Measurements from ENCODE around the gene TRIM28.

The TRIM28 gene

DNA sequence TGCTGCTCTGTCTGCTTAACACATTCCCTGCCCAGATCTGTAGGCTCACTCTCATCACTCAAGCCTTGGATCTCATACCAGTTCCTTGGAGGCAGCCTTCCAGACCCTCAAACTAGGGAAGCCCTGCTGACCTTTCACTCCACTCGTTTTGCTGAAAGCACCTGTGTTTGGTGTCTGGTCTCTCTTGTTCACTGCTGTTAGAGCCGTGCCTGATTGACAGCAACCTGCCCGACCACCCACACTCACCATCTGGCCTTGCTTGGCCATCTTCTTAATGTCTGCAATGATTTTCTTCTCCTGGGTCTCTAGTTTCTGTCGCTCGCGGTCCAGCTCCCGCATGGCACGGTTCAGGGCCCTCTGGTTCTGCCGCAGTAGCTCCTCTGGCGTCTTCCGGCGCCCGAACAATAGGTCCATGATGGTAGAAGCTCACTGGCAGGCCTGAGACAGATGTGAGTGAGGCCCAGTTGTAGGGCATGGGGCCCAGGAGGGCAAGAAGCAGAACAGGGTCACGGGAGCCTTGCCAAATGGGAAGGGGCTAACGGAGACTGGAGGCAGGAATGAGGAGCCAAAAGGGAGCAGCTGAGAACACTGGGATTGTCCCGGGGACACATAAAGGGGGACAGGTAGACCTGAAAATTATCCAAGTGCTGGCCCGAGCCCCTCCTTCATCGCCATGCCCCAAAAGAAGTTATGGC lies 10.1 kb downstream of the TRIM28 start:
- Histone ChIP-seq H3K79me1 (ENCODE audit: low read length) (peaks cover 18% of the 10 kb centered on the region), H3K9me3 (ENCODE audit: insufficient read depth, low read depth, low read length) (peaks cover under 1% of the 10 kb centered on the region), H3K4me1 (ENCODE audit: control insufficient read depth in 1 of 2, insufficient read depth in 2 of 2, low read length in 2 of 2) (peaks cover 17 to 25% of the 10 kb centered on the region in 2 experiments), H3K79me2 (ENCODE audit: control insufficient read depth, insufficient read depth, low read length, poor library complexity) (peaks cover 23% of the 10 kb centered on the region), H3K9ac (ENCODE audit: low read length) (peak overlapping the region; percentile 91), H2AFZ (ENCODE audit: insufficient read depth, low read length, poor library complexity) (no peak overlapping the region), H2BK120ac (ENCODE audit: insufficient read depth, low read length, poor library complexity) (peak overlapping the region; percentile 59), H3K36me3 (ENCODE audit: control insufficient read depth in 1 of 2, insufficient read depth in 2 of 2, low read length in 2 of 2) (peaks cover 60% of the 10 kb centered on the region in 2 experiments), H4K12ac (ENCODE audit: low read depth, low read length) (peak overlapping the region; percentile 91), H3K27ac (ENCODE audit: low read depth, low read length) (peak overlapping the region; percentile 89), H3K4me3 (ENCODE audit: low read depth, low read length) (peak overlapping the region; percentile 82), H3K18ac (ENCODE audit: low read length) (peak overlapping the region; percentile 71), H3K23ac (ENCODE audit: low read length) (no peak overlapping the region), H4K8ac (ENCODE audit: low read depth, low read length) (peak overlapping the region; percentile 98), H2BK5ac (ENCODE audit: low read depth, low read length, poor library complexity) (peak overlapping the region; percentile 55), H3K4ac (ENCODE audit: low read depth, low read length) (peak overlapping the region; percentile 78), H2BK12ac (ENCODE audit: low read length) (peak overlapping the region; percentile 10), H3K27me3 (ENCODE audit: insufficient read depth, low read length) (no peaks in the 10 kb centered on the region), H3K14ac (ENCODE audit: low read length) (peak overlapping the region; percentile 94), H4K91ac (ENCODE audit: low read depth, low read length) (peak overlapping the region; percentile 94), H3K4me2 (ENCODE audit: low read length) (peak overlapping the region; percentile 90), H2AK5ac (ENCODE audit: low read length) (peak overlapping the region; percentile 92)
- DNase-seq, result no peak
- no CpG with 5 or more reads among the region's 18 CpGs for WGBS (ENCODE audit: extremely low coverage, insufficient coverage, insufficient read length)

GRCh38 chr19:58554494-58555368 lies 10.9 kb downstream of the TRIM28 start, which contains the start of gene CHMP2A:
Gene CHMP2A, minus strand, starts transcription at chr19:58555105. Its CDS starts 893 bp downstream, at chr19:58554212.
- peak within 1 kb of the TSS; percentile 71 for H3K18ac ChIP-seq (ENCODE audit: low read length)
- H4K91ac ChIP-seq (ENCODE audit: low read depth, low read length), result peak within 1 kb of the TSS; percentile 94
- H4K12ac ChIP-seq (ENCODE audit: low read depth, low read length), result peak within 1 kb of the TSS; percentile 91
- H3K36me3 ChIP-seq (ENCODE audit: control insufficient read depth in 1 of 2, insufficient read depth in 2 of 2, low read length in 2 of 2), result peaks cover 52% of the 10 kb centered on the region in 2 experiments
- peak within 1 kb of the TSS; percentile 10 for H2BK12ac ChIP-seq (ENCODE audit: low read length)
- no peaks in the 10 kb centered on the region for H3K27me3 ChIP-seq (ENCODE audit: insufficient read depth, low read length)
- H3K79me2 ChIP-seq (ENCODE audit: control insufficient read depth, insufficient read depth, low read length, poor library complexity), result peaks cover 27% of the 10 kb centered on the region
- H3K4ac ChIP-seq (ENCODE audit: low read depth, low read length), result peak within 1 kb of the TSS; percentile 78
- peak within 1 kb of the TSS; percentile 59 for H2BK120ac ChIP-seq (ENCODE audit: insufficient read depth, low read length, poor library complexity)
- peak within 1 kb of the TSS; percentile 68 for H2AFZ ChIP-seq (ENCODE audit: insufficient read depth, low read length, poor library complexity)
- peak within 1 kb of the TSS; percentile 90 for H3K4me2 ChIP-seq (ENCODE audit: low read length)
- peak within 1 kb of the TSS; percentile 94 for H3K14ac ChIP-seq (ENCODE audit: low read length)
- peaks cover 18 to 26% of the 10 kb centered on the region in 2 experiments for H3K4me1 ChIP-seq (ENCODE audit: control insufficient read depth in 1 of 2, insufficient read depth in 2 of 2, low read length in 2 of 2)
- H3K79me1 ChIP-seq (ENCODE audit: low read length), result peaks cover 24% of the 10 kb centered on the region
- H2AK5ac ChIP-seq (ENCODE audit: low read length), result peak within 1 kb of the TSS; percentile 92
- H3K9ac ChIP-seq (ENCODE audit: low read length), result peak within 1 kb of the TSS; percentile 91
- H3K23ac ChIP-seq (ENCODE audit: low read length), result no peak within 1 kb of the TSS
- H3K4me3 ChIP-seq (ENCODE audit: low read depth, low read length), result peak within 1 kb of the TSS; percentile 82
- H3K27ac ChIP-seq (ENCODE audit: low read depth, low read length), result peak within 1 kb of the TSS; percentile 89
- peak within 1 kb of the TSS; percentile 98 for H4K8ac ChIP-seq (ENCODE audit: low read depth, low read length)
- DNase-seq, result peak; percentile 90 to 98
- H3K9me3 ChIP-seq (ENCODE audit: insufficient read depth, low read depth, low read length), result no peaks in the 10 kb centered on the region
- H2BK5ac ChIP-seq (ENCODE audit: low read depth, low read length, poor library complexity), result peak within 1 kb of the TSS; percentile 55
- WGBS (ENCODE audit: extremely low coverage, insufficient coverage, insufficient read length), result no CpG with 5 or more reads among the region's 69 CpGs

DNA sequence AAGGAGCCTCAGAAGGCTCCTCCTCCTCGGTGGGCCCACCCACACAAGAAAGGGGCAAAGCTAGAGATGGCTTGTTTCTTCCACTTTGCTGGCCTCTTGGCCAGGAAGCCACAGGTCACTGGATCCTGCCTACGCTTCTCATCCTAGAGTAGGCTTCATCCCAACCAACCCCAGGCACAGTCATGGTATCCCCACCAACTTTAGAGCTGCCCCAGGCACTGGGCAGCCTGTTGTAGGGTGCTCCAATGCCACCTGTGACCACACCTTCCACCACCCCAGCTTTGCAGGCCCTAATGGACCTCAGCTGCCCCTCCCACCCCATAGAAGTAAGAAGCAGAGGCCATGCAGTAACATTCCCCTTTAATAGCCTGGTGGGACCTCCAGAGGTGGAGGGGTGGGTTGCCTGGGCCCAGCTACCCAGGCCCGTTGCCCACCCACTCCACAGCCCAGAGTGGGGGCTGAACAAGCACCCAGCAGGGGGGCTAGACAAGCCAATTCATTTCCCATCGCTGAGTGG lies 11.6 kb downstream of the TRIM28 start:
- WGBS (ENCODE audit: extremely low coverage, insufficient coverage, insufficient read length), result no CpG with 5 or more reads among the region's 4 CpGs
- H3K27ac ChIP-seq (ENCODE audit: low read depth, low read length), result peak overlapping the region; percentile 89

DNA sequence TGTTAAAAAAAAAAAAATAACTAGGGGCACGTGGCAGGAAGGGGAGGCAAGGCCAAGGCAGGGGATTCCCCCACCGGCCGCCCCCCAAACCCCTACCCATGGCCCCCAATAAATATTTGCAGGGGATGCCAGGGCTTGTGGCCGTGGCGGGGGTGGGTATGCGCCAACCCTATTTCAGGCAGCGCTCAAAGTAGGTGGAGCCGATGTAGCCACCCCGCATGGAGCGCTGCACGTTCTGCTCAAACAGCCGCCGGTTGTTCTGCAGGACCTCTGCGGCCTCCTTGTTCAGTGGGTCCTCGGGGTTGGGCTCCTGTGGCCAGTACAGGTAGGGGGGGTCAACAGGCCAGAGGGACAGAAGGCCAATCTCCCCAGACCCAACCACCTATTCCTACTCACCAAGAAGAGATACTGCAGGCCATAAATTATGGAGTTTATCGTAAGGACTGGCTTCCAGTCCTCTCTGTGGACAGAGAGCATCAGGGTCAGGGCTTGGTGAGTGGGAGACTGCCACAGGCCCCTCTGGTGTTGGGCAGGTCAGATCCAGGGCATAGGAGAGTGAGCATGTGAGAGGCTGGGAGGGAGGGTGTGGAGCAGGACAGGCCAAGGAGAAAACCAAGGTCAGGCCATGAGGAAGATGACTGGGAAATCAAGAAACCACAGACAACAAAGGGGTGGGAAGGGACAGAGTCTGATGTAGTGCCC lies 12.2 kb downstream of the TRIM28 start:
- peaks cover 21 to 29% of the 10 kb centered on the region in 2 experiments for H3K4me1 ChIP-seq (ENCODE audit: control insufficient read depth in 1 of 2, insufficient read depth in 2 of 2, low read length in 2 of 2)
- no peaks in the 10 kb centered on the region for H3K27me3 ChIP-seq (ENCODE audit: insufficient read depth, low read length)
- H3K23ac ChIP-seq (ENCODE audit: low read length), result no peak overlapping the region
- DNase-seq, result no peak
- peaks cover 27% of the 10 kb centered on the region for H3K79me2 ChIP-seq (ENCODE audit: control insufficient read depth, insufficient read depth, low read length, poor library complexity)
- peaks cover 39 to 40% of the 10 kb centered on the region in 2 experiments for H3K36me3 ChIP-seq (ENCODE audit: control insufficient read depth in 1 of 2, insufficient read depth in 2 of 2, low read length in 2 of 2)
- H3K4me3 ChIP-seq (ENCODE audit: low read depth, low read length), result no peak overlapping the region
- H2AFZ ChIP-seq (ENCODE audit: insufficient read depth, low read length, poor library complexity), result no peak overlapping the region
- H3K27ac ChIP-seq (ENCODE audit: low read depth, low read length), result no peak overlapping the region
- H2BK5ac ChIP-seq (ENCODE audit: low read depth, low read length, poor library complexity), result no peak overlapping the region
- no peak overlapping the region for H3K4me2 ChIP-seq (ENCODE audit: low read length)
- no CpG with 5 or more reads among the region's 16 CpGs for WGBS (ENCODE audit: extremely low coverage, insufficient coverage, insufficient read length)
- no peak overlapping the region for H4K91ac ChIP-seq (ENCODE audit: low read depth, low read length)
- no peak overlapping the region for H2BK12ac ChIP-seq (ENCODE audit: low read length)
- H3K79me1 ChIP-seq (ENCODE audit: low read length), result peaks cover 26% of the 10 kb centered on the region
- no peak overlapping the region for H2BK120ac ChIP-seq (ENCODE audit: insufficient read depth, low read length, poor library complexity)
- no peak overlapping the region for H4K8ac ChIP-seq (ENCODE audit: low read depth, low read length)
- no peak overlapping the region for H2AK5ac ChIP-seq (ENCODE audit: low read length)
- no peak overlapping the region for H3K14ac ChIP-seq (ENCODE audit: low read length)
- H3K18ac ChIP-seq (ENCODE audit: low read length), result no peak overlapping the region
- H4K12ac ChIP-seq (ENCODE audit: low read depth, low read length), result peak overlapping the region; percentile 57
- no peak overlapping the region for H3K9ac ChIP-seq (ENCODE audit: low read length)
- peak overlapping the region; percentile 31 for H3K4ac ChIP-seq (ENCODE audit: low read depth, low read length)
- H3K9me3 ChIP-seq (ENCODE audit: insufficient read depth, low read depth, low read length), result no peaks in the 10 kb centered on the region

More for the DNA sequence above, 11.6 kb downstream of the TRIM28 start:
- Histone ChIP-seq H2BK5ac (ENCODE audit: low read depth, low read length, poor library complexity) (peak overlapping the region; percentile 0), H3K27me3 (ENCODE audit: insufficient read depth, low read length) (no peaks in the 10 kb centered on the region), H4K12ac (ENCODE audit: low read depth, low read length) (peak overlapping the region; percentile 9), H2AFZ (ENCODE audit: insufficient read depth, low read length, poor library complexity) (no peak overlapping the region), H3K4ac (ENCODE audit: low read depth, low read length) (peak overlapping the region; percentile 22), H3K9me3 (ENCODE audit: insufficient read depth, low read depth, low read length) (no peaks in the 10 kb centered on the region), H3K4me1 (ENCODE audit: control insufficient read depth in 1 of 2, insufficient read depth in 2 of 2, low read length in 2 of 2) (peaks cover 21 to 29% of the 10 kb centered on the region in 2 experiments), H3K79me2 (ENCODE audit: control insufficient read depth, insufficient read depth, low read length, poor library complexity) (peaks cover 27% of the 10 kb centered on the region), H3K23ac (ENCODE audit: low read length) (no peak overlapping the region), H2BK12ac (ENCODE audit: low read length) (no peak overlapping the region), H2BK120ac (ENCODE audit: insufficient read depth, low read length, poor library complexity) (no peak overlapping the region), H3K36me3 (ENCODE audit: control insufficient read depth in 1 of 2, insufficient read depth in 2 of 2, low read length in 2 of 2) (peaks cover 45% of the 10 kb centered on the region in 2 experiments), H4K8ac (ENCODE audit: low read depth, low read length) (peak overlapping the region; percentile 98), H3K4me3 (ENCODE audit: low read depth, low read length) (no peak overlapping the region), H3K79me1 (ENCODE audit: low read length) (peaks cover 26% of the 10 kb centered on the region), H3K14ac (ENCODE audit: low read length) (peak overlapping the region; percentile 47), H3K9ac (ENCODE audit: low read length) (peak overlapping the region; percentile 64), H2AK5ac (ENCODE audit: low read length) (peak overlapping the region; percentile 16), H3K4me2 (ENCODE audit: low read length) (peak overlapping the region; percentile 90), H3K18ac (ENCODE audit: low read length) (no peak overlapping the region), H4K91ac (ENCODE audit: low read depth, low read length) (no peak overlapping the region)
- DNase-seq, result no peak

Measured in trophoblast cell (in vitro differentiated cells and primary cell).